Activated CD4-positive, alpha-beta memory T cell treated with anti-CD3 and anti-CD28 coated beads for 36 hours (primary cell): ENCODE results near the gene SLC22A8. TPM values are rescaled to one million over a fixed set of nuclear protein-coding genes. Genes with fewer than 3 reads are reported as not detected.

Experiments
- CTCF ChIA-PET: fragments of 350-600 bp; sonication (Branson Sonifier 250); formaldehyde crosslinking; loops from one replicate; lab custom pipeline; 2021; ENCODE audit warnings: antibody characterized with exemption, inconsistent platforms; lab: Charles Lee
- POLR2A ChIA-PET: fragments of 350-600 bp; sonication (Branson Sonifier 250); formaldehyde crosslinking; loops from one replicate; lab custom pipeline; 2021; ENCODE audit warnings: antibody characterized with exemption; lab: Charles Lee
- DNase-seq: peaks from one replicate; pipeline ENCODE4 v3.0.0-alpha.2; 2020
- H3K27ac Mint-ChIP-seq: one replicate; pipeline ENCODE4 v1.8.0; 2021; ENCODE audit warnings: mixed read lengths
- H3K27me3 Mint-ChIP-seq: one replicate; pipeline ENCODE4 v1.8.0; 2021; ENCODE audit warnings: mixed read lengths
- H3K36me3 Mint-ChIP-seq: one replicate; pipeline ENCODE4 v1.8.0; 2021; ENCODE audit warnings: mixed read lengths
- H3K4me1 Mint-ChIP-seq: one replicate; pipeline ENCODE4 v1.8.0; 2021; ENCODE audit warnings: low read depth, mixed read lengths
- H3K4me3 Mint-ChIP-seq: one replicate; pipeline ENCODE4 v1.8.0; 2021; ENCODE audit warnings: mild to moderate bottlenecking, mixed read lengths
- H3K9me3 Mint-ChIP-seq: one replicate; pipeline ENCODE4 v1.8.0; 2021; ENCODE audit warnings: mixed read lengths
- intact Hi-C: fragments of 100-400 bp; cut with micrococcal nuclease; formaldehyde crosslinking; loops from one replicate; pipeline ENCODE4 v1.15.1; 2023
- total RNA-seq, 2 experiments: library from RNA; stranded (reverse); gene quantifications; one replicate each; pipeline ENCODE4 v1.2.3, GENCODE V29; 2021

The SLC22A8 gene
- total RNA-seq, 2 experiments from 2014 or later: not detected

DNA sequence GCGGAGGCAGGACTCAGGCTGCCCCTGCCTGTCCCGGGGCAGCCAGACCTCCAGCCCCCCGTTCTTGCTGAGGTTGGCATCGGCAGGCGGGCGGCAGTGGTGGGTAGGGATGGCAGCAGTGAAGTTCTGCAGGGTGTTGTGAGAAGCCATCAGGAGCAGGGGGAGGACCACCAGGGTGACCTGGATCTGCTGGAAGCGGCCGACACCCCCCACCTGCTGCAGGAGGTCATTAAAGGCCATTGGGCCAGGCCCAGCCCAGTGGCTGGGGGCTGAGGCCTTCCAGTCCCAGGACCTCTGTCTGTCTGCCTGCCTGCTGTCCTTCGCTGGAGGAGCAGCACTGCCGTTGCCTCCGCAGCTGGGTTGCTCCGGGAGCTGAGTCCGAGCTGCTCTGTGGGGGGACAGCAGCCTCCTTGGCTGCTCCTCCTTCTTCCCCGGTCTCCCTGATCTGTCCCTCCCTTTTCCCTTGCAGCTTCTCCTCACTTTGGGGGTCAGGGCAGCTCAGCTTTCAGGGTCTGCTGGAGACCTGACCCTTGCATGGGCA lies 31.1 kb downstream of the SLC22A8 start, which contains the start of gene SLC22A6:
Gene SLC22A6, minus strand, starts transcription at position 517 of the 541 bp plus-strand sequence. Its CDS starts 277 bp downstream, at position 240.
- no peak within 1 kb of the TSS for H3K4me3 Mint-ChIP-seq
- intact Hi-C loops: no loop called here
- CTCF ChIA-PET: interaction anchor here (0.8 kb wide), 1 partner anchor 78 kb away, joined by 5 read pairs; no protein-coding TSS in a partner anchor

DNA sequence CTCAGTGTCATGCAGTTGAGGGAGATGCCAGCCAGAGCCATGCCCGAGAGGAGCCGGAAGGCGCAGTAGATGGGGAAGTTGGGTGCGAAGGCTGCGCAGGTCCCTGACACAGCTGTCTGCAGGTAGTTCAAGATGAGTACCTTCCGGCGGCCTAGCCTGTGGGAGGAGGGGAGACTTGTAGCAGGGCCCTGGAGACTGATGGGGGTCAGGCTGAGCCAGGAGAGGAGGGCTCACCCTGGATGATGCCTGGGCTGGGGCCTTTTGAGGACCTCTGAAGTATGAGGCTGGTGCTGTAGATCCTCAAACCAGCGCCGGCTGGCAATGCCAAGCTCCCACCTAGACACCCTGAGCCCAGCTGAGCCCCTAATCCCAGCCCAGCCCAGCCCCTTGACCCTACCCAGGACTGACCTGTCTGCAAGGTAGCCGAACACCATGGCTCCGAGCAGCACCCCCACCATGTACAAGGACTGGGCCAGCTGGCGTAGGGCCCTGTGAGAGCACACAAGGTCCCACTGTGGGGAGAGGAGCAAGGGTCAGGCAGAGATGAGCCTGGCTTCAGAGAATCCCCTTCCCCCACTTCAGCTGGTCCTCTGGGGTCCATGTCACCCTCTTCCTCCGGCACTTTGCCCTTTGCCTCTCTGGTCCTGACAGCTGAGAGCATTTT lies 32.0 kb downstream of the SLC22A8 start:
- ChIA-PET POLR2A (no interaction called here), CTCF (no interaction called here)
- no peak for DNase-seq
- Mint-ChIP-seq H3K4me1 (no peaks in the 10 kb centered on the region), H3K4me3 (no peak overlapping the region), H3K36me3 (no peaks in the 10 kb centered on the region), H3K27ac (no peak overlapping the region), H3K9me3 (no peaks in the 10 kb centered on the region), H3K27me3 (peaks cover 10% of the 10 kb centered on the region)
- intact Hi-C loops: no loop called here

More for the DNA sequence above, 31.1 kb downstream of the SLC22A8 start, which contains the start of gene SLC22A6:
- Mint-ChIP-seq H3K27ac (no peak within 1 kb of the TSS), H3K4me1 (no peaks in the 10 kb centered on the region), H3K36me3 (no peaks in the 10 kb centered on the region), H3K27me3 (peaks cover 7% of the 10 kb centered on the region), H3K9me3 (no peaks in the 10 kb centered on the region)
- POLR2A ChIA-PET: no interaction called here
- no peak for DNase-seq

DNA sequence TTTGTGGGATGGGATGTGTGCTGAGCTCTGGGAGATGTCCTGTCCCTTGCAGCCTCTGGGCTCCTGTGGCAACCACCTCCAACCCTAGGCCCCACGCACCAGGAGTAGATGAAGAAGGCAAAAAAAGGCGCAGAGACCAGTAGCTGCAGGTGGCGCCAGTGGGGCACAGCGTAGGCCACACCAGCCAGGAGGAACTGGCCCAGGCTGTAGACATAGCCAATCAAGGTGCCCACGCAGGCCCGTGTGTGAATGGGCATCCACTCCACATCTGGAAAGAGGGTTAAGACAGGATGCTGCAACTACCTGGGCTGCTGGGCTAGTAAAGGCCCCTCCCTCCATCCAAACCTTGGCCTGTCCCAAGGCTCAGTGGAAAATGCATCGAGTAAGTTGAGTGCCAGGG lies 33.9 kb downstream of the SLC22A8 start:
- Mint-ChIP-seq H3K27ac (no peak overlapping the region), H3K9me3 (no peaks in the 10 kb centered on the region), H3K27me3 (peaks cover 10% of the 10 kb centered on the region), H3K36me3 (no peaks in the 10 kb centered on the region), H3K4me3 (no peak overlapping the region), H3K4me1 (no peaks in the 10 kb centered on the region)
- POLR2A ChIA-PET: interaction anchor here (1.1 kb wide), 1 partner anchor 40 kb away, joined by 5 read pairs; no protein-coding TSS in a partner anchor
- intact Hi-C loops: no loop called here
- CTCF ChIA-PET: interaction anchor here (0.7 kb wide), 1 partner anchor 76 kb away, joined by 3 read pairs; no protein-coding TSS in a partner anchor
- no peak for DNase-seq

DNA sequence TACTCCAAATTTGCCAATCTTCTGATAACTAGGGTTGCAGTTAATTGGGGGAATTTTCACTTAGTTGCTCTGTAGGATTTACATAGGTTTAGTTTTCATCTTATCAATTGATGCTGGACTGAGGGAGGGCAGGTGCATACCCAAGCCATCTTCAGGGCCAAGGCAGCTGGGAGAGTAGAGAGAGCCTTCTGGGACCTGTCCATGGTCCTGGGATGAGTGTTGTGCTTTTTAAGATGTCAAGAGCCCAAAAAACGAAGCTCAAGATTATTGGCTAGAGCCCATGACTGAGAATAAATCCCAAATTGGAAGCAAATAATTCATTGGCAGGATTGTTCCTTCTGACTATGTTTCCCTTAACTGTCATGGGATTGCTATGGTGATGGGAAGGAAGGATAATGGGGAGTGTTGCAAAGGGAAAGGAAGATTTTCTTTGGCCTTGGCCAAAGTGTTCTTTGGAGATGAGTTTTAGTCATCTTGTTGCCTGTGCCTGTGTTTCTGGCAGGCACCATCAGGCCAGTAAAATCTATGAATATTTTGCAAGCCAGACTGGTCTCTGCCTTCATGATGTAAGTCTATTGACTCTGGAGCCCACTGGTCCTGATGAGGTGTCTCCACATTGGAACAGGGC lies 35.4 kb downstream of the SLC22A8 start:
- Mint-ChIP-seq H3K27ac (no peak overlapping the region), H3K36me3 (no peaks in the 10 kb centered on the region), H3K27me3 (peaks cover 10% of the 10 kb centered on the region), H3K4me1 (no peaks in the 10 kb centered on the region), H3K4me3 (no peak overlapping the region), H3K9me3 (no peaks in the 10 kb centered on the region)
- CTCF ChIA-PET: interaction anchor here (1.6 kb wide), 1 partner anchor 74 kb away, joined by 3 read pairs; no protein-coding TSS in a partner anchor
- DNase-seq: peak; percentile 13
- intact Hi-C loops: no loop called here
- POLR2A ChIA-PET: no interaction called here

DNA sequence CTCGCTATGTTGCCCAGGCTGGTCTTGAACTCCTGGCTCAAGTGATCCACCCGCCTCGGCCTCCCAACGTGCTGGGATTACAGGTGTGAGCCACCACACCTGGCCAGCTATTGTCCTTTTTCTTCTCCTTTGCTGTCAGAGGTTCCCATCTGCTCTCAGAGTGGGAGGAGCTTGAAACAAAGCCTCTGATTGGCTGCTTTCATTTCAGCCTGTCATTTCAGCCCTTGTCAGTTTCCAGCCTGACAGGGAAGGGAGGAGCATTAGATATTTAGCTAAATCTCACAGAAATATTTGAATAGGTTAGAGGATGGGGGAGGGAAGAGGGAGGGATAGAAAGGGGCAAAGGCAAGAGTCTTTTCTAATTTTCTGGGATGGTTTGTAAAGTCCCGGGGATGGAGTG lies 39.5 kb downstream of the SLC22A8 start:
- H3K27me3 Mint-ChIP-seq: peaks cover 9% of the 10 kb centered on the region
- DNase-seq: no peak
- H3K36me3 Mint-ChIP-seq: no peaks in the 10 kb centered on the region
- no peaks in the 10 kb centered on the region for H3K9me3 Mint-ChIP-seq
- ChIA-PET CTCF (interaction anchor here (0.7 to 5.7 kb wide), 8 partner anchors 12 to 421 kb away, joined by 3 to 95 read pairs (median 3); no protein-coding TSS in a partner anchor), POLR2A (no interaction called here)
- H3K27ac Mint-ChIP-seq: no peak overlapping the region
- H3K4me3 Mint-ChIP-seq: no peak overlapping the region
- no peaks in the 10 kb centered on the region for H3K4me1 Mint-ChIP-seq
- intact Hi-C loops: no loop called here

DNA sequence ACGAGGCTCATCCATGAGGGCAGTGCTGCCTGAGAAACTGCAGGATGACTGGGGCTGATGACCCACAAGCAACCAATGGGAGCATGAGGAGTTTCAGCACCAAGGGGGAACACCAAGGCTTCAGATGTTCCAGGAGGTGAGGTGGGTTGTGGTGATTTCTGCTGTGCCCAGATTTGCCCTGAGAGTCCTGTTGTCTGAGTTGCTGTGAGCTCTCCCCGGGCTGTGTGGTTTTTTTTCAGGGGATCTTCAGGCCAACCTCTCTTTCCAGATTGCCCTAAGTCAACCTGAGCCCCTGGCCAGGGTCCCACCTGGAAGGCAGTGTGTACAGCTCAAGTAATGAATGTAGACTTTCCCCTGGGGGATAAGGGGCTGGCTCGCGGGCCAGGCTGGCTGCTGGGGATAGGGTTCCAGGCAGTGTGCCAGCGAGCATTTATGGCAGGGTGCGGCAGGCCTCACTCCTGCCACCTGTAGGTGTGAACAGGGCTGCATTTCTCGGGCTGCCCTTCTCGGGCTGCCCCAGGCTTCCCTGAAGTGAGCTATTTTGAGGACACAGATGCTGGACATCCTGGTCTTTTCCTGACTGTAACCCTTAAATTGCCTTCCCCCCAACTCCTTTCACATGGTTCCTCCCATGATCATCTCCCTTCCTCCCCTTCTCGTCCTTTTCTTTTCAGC lies 40.7 kb downstream of the SLC22A8 start:
- H3K27me3 Mint-ChIP-seq: peaks cover 10% of the 10 kb centered on the region
- H3K9me3 Mint-ChIP-seq: no peaks in the 10 kb centered on the region
- H3K36me3 Mint-ChIP-seq: no peaks in the 10 kb centered on the region
- CTCF ChIA-PET: interaction anchor here (0.7 to 5.7 kb wide), 10 partner anchors 12 to 422 kb away, joined by 3 to 95 read pairs (median 3); no protein-coding TSS in a partner anchor
- no peak overlapping the region for H3K4me3 Mint-ChIP-seq
- H3K27ac Mint-ChIP-seq: no peak overlapping the region
- H3K4me1 Mint-ChIP-seq: no peaks in the 10 kb centered on the region
- POLR2A ChIA-PET: no interaction called here
- intact Hi-C loops: loop anchor here (5.0 kb wide), 1 partner anchor 68 kb away; no protein-coding TSS in a partner anchor
- peak; percentile 26 for DNase-seq

DNA sequence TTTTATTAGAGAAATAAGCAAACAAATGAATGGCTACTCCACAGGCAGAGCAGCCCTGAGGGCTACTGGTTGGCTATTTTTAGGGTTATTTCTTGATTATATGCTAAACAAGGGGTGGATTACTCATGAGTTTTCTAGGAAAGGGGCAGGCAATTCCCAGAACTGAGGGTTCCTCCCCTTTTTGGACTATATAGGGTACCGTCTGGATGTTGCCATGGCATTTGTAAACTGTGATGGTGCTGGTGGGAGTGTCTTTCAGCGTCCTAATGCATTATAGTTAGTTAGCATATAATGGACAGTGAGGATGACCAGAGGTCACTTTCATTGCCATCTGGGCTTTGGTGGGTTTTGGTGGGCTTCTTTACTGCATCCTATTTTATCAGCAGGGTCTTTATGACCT lies 50.1 kb downstream of the SLC22A8 start:
- POLR2A ChIA-PET: no interaction called here

DNA sequence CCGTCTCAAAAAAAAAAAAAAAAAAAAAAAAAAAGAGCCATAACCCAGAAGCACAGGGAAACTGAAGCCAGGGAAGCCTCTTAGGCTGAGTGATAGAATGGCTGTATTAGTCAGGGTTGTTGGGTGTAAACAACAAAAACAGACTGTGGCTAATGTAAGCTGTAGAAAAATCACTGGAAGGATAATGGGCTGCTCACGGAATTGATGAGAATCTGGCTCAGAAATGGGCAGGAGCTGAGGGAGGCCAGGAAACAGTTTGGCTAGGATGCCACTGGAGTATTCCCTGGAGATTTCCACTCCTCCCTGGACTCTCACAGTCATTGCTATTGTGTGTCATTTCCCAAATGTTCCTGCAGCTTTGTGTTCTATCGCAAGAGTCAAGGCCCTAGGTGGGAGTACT lies 53.2 kb downstream of the SLC22A8 start:
- ChIA-PET POLR2A (no interaction called here), CTCF (interaction anchor here (0.9 to 1.0 kb wide), 2 partner anchors 13 to 15 kb away, joined by 3 to 5 read pairs; no protein-coding TSS in a partner anchor)
- H3K27me3 Mint-ChIP-seq: peaks cover 16% of the 10 kb centered on the region
- H3K9me3 Mint-ChIP-seq: no peaks in the 10 kb centered on the region
- no peaks in the 10 kb centered on the region for H3K4me1 Mint-ChIP-seq
- intact Hi-C loops: no loop called here
- H3K4me3 Mint-ChIP-seq: no peak overlapping the region
- DNase-seq: no peak
- no peaks in the 10 kb centered on the region for H3K36me3 Mint-ChIP-seq
- H3K27ac Mint-ChIP-seq: no peak overlapping the region

More for the DNA sequence above, 50.1 kb downstream of the SLC22A8 start:
- Mint-ChIP-seq H3K4me1 (no peaks in the 10 kb centered on the region), H3K27me3 (peaks cover 14% of the 10 kb centered on the region), H3K27ac (no peak overlapping the region), H3K36me3 (no peaks in the 10 kb centered on the region), H3K4me3 (no peak overlapping the region), H3K9me3 (no peaks in the 10 kb centered on the region)
- DNase-seq: no peak
- intact Hi-C loops: no loop called here
- CTCF ChIA-PET: no interaction called here

DNA sequence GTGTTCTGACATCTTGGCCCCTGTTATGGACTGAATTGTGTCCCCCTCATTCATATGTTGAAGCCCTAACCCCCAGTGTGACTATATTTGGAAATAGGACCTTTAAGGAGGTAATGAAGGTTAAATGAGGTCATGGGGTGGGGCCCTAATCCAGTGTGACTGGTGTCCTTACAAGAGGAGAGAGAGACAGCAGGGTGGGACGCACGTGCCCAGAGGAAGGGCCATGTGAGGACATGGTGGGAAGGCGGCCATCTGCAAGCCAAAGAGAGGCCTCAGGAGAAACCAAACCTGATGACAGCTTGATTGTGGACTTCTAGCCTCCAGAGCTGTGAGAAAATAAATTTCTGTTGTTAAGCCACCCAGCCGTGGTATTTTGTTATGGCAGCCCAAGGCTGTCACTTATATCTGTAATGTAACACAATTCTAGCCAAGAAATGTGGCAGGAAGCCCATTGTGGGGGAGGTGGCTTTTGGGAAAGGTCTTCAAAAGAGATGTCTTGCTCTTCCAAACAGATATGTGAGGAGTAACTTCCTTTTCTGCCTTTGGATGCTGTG lies 54.5 kb downstream of the SLC22A8 start:
- CTCF ChIA-PET: no interaction called here
- H3K36me3 Mint-ChIP-seq: no peaks in the 10 kb centered on the region
- H3K4me3 Mint-ChIP-seq: no peak overlapping the region
- H3K4me1 Mint-ChIP-seq: no peaks in the 10 kb centered on the region
- no peak overlapping the region for H3K27ac Mint-ChIP-seq
- intact Hi-C loops: no loop called here
- H3K27me3 Mint-ChIP-seq: peaks cover 16% of the 10 kb centered on the region
- DNase-seq: no peak
- no peaks in the 10 kb centered on the region for H3K9me3 Mint-ChIP-seq
- POLR2A ChIA-PET: no interaction called here

DNA sequence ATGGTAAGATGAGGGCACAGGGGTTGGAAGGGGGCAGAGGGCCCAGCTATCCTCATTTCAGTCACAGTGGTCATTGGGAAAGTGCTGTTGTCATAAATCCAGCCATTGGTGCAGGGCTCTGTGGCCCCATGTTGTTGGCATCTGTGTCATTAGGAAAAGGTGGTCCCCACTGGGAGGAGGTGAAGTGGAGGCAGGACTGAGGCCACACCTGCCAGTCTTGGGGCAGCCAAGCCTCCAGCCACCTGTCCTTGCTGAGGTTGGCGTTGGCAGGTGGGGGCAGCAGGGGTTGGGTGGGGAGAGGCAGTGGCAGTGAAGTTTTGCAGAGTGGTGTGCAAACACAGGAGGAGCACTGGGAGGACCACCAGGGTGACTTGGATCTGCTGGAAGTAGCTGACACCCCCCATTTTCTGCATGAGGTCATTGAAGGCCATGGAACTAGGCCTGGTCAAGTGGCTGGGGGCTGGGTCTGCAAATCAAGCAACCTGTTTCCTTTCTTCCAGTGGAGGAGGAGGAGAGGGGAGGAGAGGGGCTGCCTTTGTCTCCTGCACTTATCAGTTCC lies 56.1 kb downstream of the SLC22A8 start:
- H3K4me3 Mint-ChIP-seq: no peak overlapping the region
- intact Hi-C loops: no loop called here
- H3K36me3 Mint-ChIP-seq: no peaks in the 10 kb centered on the region
- ChIA-PET CTCF (no interaction called here), POLR2A (no interaction called here)
- no peak for DNase-seq
- H3K27me3 Mint-ChIP-seq: peaks cover 7% of the 10 kb centered on the region
- H3K4me1 Mint-ChIP-seq: no peaks in the 10 kb centered on the region
- H3K9me3 Mint-ChIP-seq: no peaks in the 10 kb centered on the region
- H3K27ac Mint-ChIP-seq: no peak overlapping the region

DNA sequence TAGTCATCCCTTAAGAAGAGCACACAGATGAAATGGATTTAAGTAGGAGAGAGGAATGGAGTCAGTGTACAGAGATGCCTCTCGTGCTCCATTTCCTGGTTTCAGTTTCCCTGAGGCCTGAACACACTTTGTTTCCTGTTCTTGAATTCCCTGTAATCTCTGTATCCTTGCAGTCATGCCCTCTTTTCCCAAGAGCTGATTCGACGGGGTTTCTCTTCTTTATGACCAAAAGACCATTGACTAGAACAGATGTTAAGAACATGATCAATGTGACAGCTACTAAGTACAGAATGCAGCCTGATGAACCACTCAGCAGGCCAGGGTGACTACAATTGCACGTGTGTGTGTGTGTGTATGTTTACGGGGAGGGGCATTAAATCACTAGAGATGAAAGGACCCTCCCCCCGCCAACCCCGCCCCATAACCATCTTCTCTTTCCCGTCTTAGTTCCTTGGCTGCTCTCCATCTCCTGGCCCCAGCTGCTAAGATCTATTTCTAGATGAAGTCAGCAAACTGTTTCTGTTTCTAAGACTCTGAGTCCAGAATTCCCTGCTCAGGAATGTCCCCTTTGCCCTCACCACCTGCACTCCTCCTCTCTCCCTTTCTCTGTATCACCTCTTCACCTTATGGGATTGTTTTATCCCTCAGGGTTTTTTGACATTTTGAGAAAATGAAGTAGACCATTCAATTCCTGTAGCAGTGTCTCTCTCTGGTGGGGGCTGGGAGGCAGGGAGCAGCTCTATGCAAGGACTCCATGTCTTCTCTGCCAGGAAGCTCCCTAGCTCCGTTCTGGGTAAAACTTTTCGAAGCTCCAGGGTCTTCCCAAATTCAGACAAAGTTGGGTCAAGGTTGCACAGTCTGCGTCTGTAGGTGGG lies 56.9 kb downstream of the SLC22A8 start:
- H3K27ac Mint-ChIP-seq: no peak overlapping the region
- CTCF ChIA-PET: no interaction called here
- intact Hi-C loops: no loop called here

More for the DNA sequence above, 56.9 kb downstream of the SLC22A8 start:
- no peak for DNase-seq
- Mint-ChIP-seq H3K9me3 (no peaks in the 10 kb centered on the region), H3K4me1 (no peaks in the 10 kb centered on the region), H3K36me3 (no peaks in the 10 kb centered on the region), H3K27me3 (peaks cover 5% of the 10 kb centered on the region), H3K4me3 (no peak overlapping the region)
- POLR2A ChIA-PET: no interaction called here
